NB4 (cell line): ENCODE data around the gene HTRA3.

Experiments used
- MAX ChIP-seq: IDR thresholded peaks from 2 replicates; pipeline ENCODE4 v1.6.1; 2011; ENCODE audit warnings: low read depth, low read length
- MYC ChIP-seq: IDR thresholded peaks from 2 replicates; pipeline ENCODE4 v1.6.1; 2011; ENCODE audit warnings: low read depth, low read length
- TF ChIP-seq, protein P1 (sequence below): IDR thresholded peaks from one replicate; pipeline ENCODE4 v1.5.1; 2012; ENCODE audit warnings: low read depth, low read length

DNA sequence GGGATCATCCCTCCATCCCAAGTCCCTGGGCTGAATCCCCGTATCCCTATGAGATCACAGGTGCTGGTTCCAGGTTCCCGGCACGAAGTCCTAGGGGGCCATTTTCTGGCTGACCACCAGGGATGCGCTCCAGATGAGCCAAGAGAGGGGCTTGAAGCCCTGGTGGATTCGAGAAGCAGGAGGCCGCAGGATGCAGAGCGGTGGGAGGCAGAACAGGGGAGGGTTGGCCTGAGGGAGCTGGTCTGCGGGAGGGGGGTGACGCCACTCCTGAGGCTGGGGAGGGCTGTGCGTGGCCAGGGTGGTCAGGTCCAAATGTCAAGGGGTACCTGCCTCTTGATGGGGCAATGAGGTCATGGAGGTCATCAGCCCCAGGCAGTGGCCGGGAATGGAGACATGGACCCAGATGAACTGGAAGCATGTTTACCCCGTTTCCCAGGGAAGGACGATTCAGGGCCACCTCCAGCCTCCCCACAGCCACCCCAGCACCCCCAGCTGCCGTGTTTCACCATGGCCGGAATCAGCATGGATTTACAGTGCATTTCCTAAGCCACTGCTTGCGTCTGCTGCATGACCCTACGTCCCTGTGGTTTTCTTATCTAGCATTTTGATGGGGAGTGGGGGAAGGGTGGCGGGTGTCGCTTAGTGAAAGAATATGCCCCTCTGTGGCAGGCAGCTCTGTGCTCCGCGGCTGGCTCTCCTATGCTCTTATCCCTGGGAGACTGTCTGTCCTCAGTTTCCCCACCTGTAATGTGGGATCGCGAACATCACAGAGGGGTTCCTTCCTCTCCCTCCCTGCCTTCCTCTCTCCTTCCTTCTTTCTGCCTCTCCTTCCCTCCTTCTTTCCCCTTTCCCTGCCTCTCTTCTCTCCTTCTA is 17.0 kb upstream of the HTRA3 start:
- TF ChIP-seq, protein P1, sequence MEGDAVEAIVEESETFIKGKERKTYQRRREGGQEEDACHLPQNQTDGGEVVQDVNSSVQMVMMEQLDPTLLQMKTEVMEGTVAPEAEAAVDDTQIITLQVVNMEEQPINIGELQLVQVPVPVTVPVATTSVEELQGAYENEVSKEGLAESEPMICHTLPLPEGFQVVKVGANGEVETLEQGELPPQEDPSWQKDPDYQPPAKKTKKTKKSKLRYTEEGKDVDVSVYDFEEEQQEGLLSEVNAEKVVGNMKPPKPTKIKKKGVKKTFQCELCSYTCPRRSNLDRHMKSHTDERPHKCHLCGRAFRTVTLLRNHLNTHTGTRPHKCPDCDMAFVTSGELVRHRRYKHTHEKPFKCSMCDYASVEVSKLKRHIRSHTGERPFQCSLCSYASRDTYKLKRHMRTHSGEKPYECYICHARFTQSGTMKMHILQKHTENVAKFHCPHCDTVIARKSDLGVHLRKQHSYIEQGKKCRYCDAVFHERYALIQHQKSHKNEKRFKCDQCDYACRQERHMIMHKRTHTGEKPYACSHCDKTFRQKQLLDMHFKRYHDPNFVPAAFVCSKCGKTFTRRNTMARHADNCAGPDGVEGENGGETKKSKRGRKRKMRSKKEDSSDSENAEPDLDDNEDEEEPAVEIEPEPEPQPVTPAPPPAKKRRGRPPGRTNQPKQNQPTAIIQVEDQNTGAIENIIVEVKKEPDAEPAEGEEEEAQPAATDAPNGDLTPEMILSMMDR = no peak
- peak; percentile 41; the same call in 1 of the 2 replicates for TF ChIP-seq MYC
- TF ChIP-seq MAX = no peak
